Renal cortex interstitium (tissue), 11 donors: ENCODE measurements around the gene LGALS3BP. TPM values are rescaled to one million over a fixed set of nuclear protein-coding genes. Genes with fewer than 3 reads are reported as not detected.

Experiments used
- DNase-seq, 11 donors: peaks; one replicate each; pipeline ENCODE4 v3.0.0-alpha.2; 2013; ENCODE audit warnings: low read depth in 9 of 11, low spot score in 4 of 11; ENCODE audit errors: extremely low read depth in 1 of 11
- polyA plus RNA-seq, 3 donors: library from polyadenylated mRNA; unstranded; fragments of 120-200 nt; gene quantifications; one replicate each; pipeline ENCODE4 v1.2.1, GENCODE V29; 2013; ENCODE audit not compliant: insufficient read length in 3 of 3

The LGALS3BP gene
- polyA plus RNA-seq, 3 donors = 104 to 161 (median 125) TPM

DNA sequence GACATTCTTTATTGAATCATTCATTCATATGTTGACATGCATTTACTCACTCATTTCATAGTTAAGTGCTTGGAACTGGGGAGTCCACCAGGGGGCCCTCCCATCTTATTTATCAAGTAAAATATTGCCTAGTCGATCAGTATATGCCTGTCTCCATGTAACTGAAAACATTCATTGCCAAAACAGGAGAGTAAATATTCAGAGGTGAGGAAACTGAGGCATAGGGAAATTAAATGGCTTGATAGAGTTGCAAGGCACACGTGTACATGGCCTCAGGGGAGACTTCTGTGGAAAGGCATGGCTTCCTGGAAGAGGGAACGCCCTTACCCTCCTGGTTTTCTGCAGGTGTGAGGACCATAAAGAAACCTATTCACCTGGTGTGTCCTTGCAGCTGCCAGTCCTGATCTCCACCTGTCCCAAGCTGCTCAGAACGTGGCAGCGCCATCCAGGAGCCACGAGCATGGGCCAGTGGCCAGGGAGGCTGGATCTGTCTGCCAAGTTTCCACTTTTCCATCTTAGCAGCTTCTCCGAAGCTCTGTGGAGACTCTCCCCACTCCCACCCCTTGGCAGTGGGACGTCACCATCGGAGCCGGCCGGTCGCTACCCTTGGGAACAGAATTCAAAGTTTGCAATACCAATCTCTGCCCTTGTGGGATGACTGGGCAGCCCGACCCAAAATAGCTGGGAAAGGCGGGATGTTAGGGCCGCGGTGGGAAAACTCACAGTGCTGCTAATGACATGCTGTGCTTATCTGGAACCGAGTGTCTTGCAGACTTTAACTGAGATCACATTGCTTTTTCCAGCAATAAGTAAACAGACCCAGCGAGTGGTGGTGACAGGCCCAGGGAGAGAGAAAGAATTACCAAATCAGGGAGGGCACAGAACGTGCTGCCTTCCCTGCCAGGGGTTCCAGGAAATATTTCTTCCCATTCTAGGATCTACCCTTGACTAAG lies 40.2 kb upstream of the LGALS3BP start:
- no peak for DNase-seq

DNA sequence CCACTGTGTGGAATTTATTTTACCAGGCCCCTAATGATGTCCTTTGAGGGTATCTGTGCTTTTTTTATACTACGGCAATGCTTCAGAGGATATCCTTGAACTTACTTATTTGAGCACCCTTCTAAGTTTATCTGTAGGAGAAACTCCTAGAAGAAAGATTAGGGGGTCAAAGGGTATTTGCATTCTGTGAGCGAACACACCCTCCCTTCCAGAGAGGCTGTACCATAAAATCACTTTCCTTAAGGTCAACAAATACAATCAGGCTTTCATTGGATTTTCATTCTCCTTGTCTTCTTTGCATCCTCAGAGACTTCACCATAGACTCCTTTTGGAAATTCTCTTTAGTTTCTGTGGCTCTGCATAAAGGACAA lies 39.5 kb upstream of the LGALS3BP start:
- no peak for DNase-seq

DNA sequence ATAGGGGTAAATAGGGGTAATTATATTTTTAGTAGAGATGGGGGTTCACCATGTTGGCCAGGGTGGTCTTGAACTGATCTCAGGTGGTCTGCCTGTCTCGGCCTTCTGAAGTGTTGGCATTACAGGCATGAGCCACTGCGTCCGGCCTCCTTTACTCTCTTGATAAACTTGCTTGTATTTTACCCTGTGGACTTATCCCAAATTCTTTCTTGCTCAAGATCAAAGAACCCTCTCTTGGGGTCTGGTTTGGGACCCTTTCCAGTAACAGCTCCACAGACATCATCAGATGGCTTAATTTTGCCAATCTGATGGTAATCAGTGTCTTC lies 38.6 kb upstream of the LGALS3BP start:
- DNase-seq = no peak

DNA sequence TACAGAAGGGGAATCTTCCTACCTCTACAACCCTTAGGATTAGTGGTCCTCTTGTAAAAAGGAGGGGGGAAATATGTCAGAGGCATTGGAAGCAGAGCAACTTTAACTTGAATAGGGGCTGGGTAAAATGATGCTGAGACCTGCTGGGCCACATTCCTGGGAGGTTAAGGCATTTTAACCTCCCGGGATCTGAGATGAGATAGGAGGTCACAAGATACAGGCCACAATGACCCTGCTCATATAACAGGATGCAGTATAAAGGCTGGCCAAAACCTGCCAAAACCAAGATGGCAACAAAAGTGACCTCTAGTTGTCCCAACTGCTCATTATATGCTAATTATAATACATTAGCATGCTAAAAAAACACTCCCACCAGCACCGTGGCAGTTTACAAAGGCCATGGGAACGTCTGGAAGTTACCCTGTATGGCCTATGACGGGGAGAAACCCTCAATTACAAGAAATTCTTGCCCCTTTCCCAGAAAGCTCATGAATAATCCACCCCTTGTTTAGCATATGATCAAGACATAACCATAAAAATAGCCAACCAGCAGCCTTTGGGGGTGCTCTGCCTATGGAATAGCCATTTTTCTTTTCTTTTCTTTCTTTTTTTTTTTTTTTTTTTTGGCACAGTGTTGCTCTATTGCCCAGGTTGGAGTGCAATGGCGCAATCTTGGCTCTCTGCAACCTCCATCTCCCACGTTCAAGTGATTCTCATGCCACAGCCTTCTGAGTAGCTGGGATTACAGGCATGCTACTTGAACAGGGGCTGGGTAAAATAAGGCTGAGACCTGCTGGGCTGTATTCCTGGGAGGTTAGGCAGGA lies 38.0 kb upstream of the LGALS3BP start:
- DNase-seq = no peak

DNA sequence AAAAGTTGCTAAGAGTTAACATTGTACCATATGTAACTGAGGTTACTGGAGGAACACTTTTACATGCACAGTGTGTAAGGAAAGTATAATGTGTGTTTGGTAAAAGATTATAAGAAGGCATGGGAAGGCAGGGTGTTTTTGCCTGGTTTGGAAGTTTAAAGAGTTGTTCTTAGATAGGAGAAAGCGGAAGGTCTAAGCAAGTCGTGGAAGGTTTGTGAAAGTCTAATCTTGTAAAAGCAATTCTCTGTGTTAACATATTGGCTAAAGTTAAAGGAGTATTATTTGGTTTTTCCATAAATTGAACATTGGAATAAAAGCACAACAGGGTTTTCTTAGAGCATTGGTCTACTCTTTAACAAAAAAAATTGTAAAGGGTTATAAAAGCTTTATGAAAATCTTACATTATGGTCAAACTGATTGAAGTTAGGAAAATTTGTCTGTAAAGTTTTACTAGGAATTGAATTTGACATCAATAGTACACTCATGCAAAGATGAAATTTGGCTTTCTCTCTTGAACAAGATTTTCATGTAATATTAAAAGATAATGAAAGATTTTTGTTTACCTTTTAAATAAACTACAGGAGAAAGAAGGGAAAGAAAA lies 34.5 kb upstream of the LGALS3BP start:
- no peak for DNase-seq

DNA sequence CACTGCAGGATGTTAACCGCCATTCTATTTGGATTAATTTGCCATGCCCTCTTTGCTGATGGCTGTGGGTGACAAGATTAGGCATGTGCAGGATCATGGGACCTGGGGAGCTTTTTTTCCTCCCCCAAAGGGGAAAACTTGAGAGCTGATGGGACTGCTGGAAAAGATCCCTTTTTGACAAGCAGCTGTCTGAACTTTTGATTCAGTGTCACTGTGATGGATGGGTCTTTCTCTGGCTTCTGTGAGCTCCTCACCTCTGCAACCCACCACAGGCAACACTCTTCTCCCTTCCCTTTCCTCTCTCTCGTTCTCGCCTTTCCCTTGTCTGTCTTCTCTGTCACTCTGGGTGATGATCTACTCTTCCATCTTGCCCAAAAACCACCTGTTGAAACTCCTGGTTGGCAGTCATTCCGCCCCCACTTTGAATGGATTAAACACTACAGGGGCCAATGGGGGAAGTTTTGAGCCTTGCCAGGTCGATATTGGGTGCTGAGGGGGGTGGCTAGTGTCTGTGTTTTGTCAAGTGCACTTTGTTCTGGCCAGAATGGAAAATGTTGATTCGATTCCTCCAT lies 32.9 kb upstream of the LGALS3BP start:
- no peak for DNase-seq

DNA sequence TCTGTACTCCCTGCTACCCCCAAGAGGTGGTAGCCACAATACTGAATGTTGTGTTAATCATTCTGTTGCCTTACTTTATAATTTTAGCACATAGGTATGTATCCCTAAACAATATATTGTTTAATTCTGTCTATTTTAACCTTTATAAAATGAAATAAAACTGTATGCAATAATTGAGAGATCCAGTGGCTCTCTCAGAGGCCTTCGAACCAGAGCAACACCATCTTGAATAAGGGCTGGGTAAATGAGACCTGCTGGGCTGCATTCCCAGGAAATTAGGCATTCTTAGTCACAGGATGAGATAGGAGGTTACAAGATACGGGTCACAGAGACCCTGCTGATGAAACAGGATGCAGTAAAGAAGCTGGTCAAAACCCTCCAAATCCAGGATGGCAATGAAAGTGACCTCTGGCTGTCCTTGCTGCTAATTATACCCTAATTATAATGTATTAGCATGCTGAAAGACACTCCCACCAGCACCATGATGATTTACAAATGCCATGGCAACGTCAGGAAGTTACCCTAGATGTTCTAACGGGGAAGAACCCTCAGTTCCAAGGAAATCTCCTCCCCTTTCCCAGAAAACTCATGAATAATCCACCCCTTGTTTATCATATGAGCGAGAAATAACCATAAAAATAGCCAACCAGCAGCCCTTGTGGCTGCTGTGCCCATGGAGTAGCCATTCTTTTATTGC lies 31.9 kb upstream of the LGALS3BP start:
- no peak for DNase-seq

DNA sequence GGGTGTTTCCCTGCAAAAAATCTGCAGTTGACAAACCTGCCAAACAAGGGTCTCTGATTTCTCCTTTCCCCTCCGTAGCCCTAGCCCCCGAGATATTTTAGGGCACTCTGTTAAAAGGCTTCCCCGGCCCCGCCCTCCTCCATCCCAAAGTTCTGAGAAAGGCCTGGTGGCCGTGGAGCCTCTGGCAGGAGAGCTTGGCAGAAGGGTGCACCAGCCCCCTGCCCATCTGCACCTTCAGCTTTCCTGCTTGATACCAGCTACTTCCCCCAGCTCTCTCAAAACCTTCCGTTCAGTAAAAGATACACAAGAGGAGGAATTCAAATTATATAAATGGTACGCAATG lies 30.6 kb upstream of the LGALS3BP start:
- DNase-seq = no peak

DNA sequence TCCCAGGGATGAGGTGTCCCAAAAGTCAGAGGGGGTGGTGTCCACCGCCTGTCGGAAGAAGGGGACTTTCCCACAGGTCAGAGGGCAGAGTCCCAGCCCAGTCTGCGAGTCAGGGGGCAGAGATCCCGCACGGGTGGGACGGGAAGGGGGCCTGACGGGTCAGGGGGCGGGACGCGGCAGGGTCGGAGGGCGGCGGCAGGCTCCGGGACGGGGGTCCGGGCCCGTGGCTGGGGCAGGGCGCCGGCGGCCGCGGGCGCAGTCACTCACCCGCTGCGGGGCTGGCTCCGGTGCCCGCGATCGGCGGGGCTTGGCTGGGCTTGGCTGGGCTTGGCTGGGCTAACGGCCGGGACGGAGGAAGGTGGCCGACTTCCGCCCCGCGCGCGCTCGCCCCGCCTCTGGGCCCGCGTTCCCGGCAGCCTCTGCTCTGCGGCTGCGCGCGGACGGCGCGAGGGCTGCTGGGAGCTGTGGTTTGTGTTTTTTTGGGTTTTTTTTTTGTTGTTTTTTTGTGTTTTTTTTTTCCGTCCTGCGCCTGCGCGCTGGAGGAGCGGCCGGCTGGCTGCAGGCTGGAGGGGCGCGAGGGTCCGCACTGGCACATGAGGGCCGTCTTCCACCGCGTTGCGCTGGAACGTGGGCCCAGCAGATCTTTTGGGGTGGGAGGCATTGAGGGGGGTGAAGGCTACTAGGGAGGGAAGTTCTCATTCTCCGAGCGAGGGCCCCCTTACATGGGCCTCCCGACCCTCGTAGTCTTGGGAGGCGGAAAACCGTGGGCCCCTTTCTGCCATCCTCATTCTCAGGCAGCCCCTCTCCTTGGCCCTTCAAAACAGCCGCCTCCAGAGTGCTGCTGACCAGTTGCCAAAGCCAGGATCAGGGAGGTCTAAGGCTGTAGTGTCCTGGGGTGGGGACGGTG lies 29.9 kb upstream of the LGALS3BP start, which contains the start of gene CANT1:
Gene CANT1 (minus strand): TSS at position 368 of the 907 bp plus-strand sequence. CDS start 12,142 bp downstream, outside the sequence.
- peak; percentile 73 to 91 (median 85) for DNase-seq

DNA sequence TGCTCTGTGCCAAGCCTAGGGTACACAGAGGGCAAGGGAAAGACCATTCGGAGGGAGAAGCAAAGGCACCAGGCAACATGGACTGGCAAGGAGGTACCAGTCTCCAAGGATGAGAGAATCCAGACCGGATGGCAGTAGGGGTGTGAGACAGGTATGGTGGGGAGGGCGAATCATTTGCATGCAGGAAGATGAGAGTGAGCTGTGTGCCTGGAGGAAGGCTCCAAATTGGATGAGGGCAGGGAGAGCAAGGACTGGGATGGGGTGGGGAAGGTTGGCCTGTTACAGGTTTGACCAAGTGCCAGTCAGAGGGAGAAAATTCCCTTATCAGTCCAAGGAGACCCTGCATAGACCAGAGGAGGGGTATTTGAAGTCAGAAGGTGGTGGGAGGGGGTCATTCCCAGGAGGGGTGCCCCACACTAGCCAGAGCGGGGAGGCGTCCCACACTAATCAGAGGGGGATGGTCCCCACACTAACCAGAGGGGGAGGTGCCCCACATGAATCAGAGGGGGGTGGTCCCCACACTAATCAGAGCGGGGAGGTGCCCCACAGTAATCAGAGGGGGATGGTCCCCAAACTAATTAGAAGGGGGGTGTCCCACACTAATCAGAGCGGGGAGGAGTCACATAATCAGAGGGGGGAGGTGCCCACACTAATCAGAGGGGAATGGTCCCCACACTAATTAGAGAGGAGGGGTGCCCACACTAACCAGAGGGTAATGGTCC lies 29.1 kb upstream of the LGALS3BP start:
- DNase-seq = no peak

DNA sequence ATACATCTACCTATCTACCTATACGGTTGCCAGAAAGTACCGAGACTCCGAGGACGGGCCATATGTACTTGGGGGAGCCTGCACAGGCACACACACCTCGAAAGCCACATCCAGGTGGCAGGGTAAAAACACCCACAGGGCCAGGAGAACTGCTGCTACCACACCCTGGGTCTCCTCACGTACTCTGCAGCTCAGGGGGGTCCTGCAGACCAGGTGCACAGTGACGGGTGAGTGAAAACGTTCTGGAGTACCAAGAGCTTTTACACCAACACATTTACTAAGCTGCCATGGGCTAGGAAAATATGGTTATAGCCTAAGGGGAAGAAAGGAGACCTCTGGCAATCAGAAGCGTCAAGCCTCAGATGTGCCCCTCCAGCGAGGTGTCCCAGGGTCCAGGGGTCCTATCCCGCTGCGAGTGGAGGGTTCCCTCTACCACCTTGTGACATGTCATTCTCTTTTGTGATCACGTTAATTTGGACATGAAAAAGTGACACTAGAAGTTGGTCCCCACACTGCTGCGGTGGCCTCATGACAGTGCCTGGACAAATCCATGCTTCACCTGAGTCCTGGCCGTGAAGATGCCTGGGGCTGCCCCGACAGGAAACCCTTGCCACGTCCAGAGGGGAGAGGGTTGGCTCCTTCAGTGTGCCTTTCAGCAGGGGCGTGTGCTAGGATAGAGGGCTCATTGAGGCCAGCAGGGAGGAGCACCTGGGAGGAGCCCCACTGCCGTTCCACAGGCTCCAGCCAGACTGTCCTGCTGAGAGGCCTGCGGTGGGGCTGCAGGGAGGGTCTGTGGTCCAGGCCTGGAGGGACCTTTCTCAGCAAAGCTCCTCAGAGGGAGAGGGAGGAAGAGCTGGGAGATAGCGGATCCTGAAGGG lies 28.0 kb upstream of the LGALS3BP start:
- DNase-seq = no peak

DNA sequence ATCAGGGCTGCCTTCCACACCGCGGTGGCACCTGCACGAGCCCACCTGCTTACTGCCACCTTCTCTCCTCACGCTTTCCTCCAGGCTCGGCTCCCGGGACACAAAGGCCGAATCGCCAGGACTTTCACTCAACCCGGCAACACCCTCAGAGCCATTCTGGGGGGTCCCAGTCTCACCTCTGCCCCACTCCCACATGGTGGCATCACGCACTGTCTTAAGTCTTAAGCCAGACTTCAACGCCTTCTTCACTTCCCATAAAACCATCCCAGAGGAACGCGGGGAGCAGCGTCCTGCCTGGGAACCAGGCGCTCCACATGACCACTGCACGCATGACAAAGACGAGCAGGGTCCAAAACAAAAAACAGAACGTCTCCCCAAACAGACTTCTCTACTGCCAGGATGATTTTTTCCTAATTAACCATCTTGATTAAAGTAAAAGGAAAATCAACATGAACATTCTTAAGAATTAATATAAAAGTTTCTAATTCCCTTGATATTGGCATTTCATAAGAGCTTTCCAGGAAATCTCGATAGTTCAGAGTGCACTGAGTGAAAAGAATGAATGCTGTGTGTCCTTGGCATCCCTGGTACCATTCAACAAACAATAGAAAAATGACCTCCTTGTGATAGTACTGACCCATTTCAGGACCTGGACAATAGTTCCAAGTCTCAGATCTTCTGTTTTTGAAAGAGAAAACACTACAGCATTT lies 27.2 kb upstream of the LGALS3BP start:
- DNase-seq = no peak

DNA sequence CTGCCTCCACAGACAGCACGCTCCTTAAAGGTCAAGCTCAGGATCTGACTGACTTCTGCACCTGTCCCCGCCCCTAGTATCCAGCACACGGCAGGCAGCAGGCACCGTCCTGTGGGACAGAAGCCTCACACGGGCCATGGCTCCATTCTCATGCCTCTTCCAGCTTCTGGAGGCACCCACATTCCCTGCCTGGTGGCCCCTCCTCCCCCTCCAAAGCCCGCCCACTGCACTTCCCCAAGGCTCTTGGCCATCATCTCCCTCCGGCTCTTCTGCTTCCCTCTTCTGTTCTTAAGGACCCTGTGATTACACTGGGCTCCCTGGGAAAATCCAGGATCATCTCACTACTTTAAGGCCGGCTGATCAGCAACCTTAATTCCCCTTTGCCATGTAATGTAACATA lies 26.3 kb upstream of the LGALS3BP start:
- no peak for DNase-seq

DNA sequence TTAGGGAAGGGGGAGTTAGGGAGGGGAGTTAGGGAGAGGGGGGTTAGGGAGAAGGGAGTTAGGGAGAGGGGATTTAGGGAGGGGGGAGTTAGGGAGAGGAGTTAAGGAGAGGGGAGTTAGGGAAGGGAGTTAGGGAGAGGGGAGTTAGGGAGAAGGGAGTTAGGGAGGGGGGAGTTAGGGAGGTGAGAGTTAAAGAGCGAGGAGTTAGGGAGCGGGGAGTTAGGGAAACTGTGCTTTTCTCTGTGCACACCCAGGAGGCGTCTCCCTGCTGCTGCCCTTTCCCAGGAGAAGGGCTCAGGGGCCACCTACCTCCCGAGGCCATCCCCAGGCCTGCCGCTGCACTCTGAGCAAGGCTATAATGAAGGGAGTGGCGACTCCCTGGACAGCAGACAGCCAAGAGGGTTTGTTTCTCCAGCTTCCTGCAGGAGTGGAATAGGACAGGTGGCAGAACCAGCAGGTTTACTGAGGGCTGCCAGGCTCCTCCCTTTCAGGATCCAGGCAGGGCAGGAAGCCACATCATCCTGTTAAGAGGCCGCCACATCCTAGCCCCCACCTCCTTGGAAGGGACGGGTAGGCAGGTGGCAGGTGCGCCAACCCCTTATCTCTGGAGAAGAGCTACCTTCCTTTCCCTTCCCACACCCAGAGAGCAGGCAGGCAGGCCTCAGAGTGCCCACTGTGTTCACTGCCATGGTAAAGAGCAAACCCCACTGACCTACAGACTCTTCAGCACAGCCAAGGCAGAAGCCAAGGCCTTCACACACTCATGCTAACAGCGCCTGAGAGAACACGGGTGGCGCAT lies 25.5 kb upstream of the LGALS3BP start:
- DNase-seq = no peak
